ENCODE measurements around the gene NRXN3.

GRCh38 chr14:78754059-78754458, 583.9 kb downstream of the NRXN3 start:
- TF ChIP-seq, protein P1, sequence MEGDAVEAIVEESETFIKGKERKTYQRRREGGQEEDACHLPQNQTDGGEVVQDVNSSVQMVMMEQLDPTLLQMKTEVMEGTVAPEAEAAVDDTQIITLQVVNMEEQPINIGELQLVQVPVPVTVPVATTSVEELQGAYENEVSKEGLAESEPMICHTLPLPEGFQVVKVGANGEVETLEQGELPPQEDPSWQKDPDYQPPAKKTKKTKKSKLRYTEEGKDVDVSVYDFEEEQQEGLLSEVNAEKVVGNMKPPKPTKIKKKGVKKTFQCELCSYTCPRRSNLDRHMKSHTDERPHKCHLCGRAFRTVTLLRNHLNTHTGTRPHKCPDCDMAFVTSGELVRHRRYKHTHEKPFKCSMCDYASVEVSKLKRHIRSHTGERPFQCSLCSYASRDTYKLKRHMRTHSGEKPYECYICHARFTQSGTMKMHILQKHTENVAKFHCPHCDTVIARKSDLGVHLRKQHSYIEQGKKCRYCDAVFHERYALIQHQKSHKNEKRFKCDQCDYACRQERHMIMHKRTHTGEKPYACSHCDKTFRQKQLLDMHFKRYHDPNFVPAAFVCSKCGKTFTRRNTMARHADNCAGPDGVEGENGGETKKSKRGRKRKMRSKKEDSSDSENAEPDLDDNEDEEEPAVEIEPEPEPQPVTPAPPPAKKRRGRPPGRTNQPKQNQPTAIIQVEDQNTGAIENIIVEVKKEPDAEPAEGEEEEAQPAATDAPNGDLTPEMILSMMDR (IDR thresholded peaks at IDR 0.05; ENCODE audit: poor library complexity), result no peak
- TF ChIP-seq EZH2 (IDR thresholded peaks at IDR 0.05; ENCODE audit: borderline replicate concordance), result no peak
- TF ChIP-seq EZH2phosphoT487 (IDR thresholded peaks at IDR 0.05; ENCODE audit: low read depth, severe bottlenecking, unreplicated experiment), result no peak
